Activated T-helper 1 cell treated with anti-CD3 and anti-CD28 coated beads, Interleukin-12 subunit alpha, Interleukin-12 subunit beta, Interleukin-2, Interleukin-4 antibody, amounts not matched to agents 30 ng/mL and 10 ng/mL and 1 ng/mL, durations not matched to agents 14 hours and 24 hours and 36 hours (primary cell): ENCODE results near the gene XAB2. TPM values are rescaled to one million over a fixed set of nuclear protein-coding genes. Genes with fewer than 3 reads are reported as not detected.
A peak's percentile ranks its signal among the peaks of the same experiment; 100 is the strongest.

Source experiments
- DNase-seq: peaks from one replicate; pipeline ENCODE4 v3.0.0; 2021; ENCODE audit warnings: low spot score
- H3K27ac Mint-ChIP-seq: one replicate; pipeline ENCODE4 v1.8.0; 2021; ENCODE audit warnings: mild to moderate bottlenecking, mixed read lengths
- H3K27me3 Mint-ChIP-seq: one replicate; pipeline ENCODE4 v1.8.0; 2022; ENCODE audit warnings: mild to moderate bottlenecking, moderate library complexity, mixed read lengths; ENCODE audit not compliant: insufficient read depth
- H3K36me3 Mint-ChIP-seq: one replicate; pipeline ENCODE4 v1.8.0; 2021; ENCODE audit warnings: low read depth, mixed read lengths
- H3K4me1 Mint-ChIP-seq: one replicate; pipeline ENCODE4 v1.8.0; 2021; ENCODE audit warnings: low read depth, mixed read lengths
- H3K4me3 Mint-ChIP-seq: one replicate; pipeline ENCODE4 v1.8.0; 2021; ENCODE audit warnings: mild to moderate bottlenecking, moderate library complexity, mixed read lengths
- H3K9me3 Mint-ChIP-seq: one replicate; pipeline ENCODE4 v1.8.0; 2021; ENCODE audit warnings: mixed read lengths
- intact Hi-C: fragments of 100-400 bp; cut with micrococcal nuclease; formaldehyde crosslinking; loops from one replicate; pipeline ENCODE4 v1.15.1; 2024
- total RNA-seq: library from RNA; stranded (reverse); gene quantifications from 2 replicates; pipeline ENCODE4 v1.2.3, GENCODE V29; 2022

The XAB2 gene
- 50.7 and 51.2 TPM in 2 replicates for total RNA-seq

GRCh38 chr19:7629347-7630054 is at the start of gene XAB2, which contains the start of gene PET100:
Gene XAB2, minus strand, starts transcription at chr19:7629545. Its CDS starts 18 bp downstream, at chr19:7629527.
Gene PET100, plus strand, starts transcription at chr19:7629793. Its CDS starts 41 bp downstream, at chr19:7629834.
- intact Hi-C loops = loop anchor here (1.0 to 2.0 kb wide), 4 partner anchors 8 to 94 kb away; partner anchors contain the start of genes PNPLA6 and STXBP2
- peak within 1 kb of the TSS; percentile 98 for H3K4me3 Mint-ChIP-seq

GRCh38 chr19:7677669-7678311 is 48.4 kb upstream of the XAB2 start:
- no peak for DNase-seq
- peaks cover 8% of the 10 kb centered on the region for H3K36me3 Mint-ChIP-seq
- peaks cover 56% of the 10 kb centered on the region for H3K4me1 Mint-ChIP-seq
- peak overlapping the region; percentile 27 for H3K27ac Mint-ChIP-seq
- H3K4me3 Mint-ChIP-seq = no peak overlapping the region
- H3K9me3 Mint-ChIP-seq = no peaks in the 10 kb centered on the region
- intact Hi-C loops = no loop called here
- peaks cover 29% of the 10 kb centered on the region for H3K27me3 Mint-ChIP-seq

More at GRCh38 chr19:7629347-7630054, at the start of gene XAB2, which contains the start of gene PET100:
- H3K4me1 Mint-ChIP-seq = peaks cover 31% of the 10 kb centered on the region
- H3K27ac Mint-ChIP-seq = peak within 1 kb of the TSS; percentile 98
- H3K36me3 Mint-ChIP-seq = peaks cover 15% of the 10 kb centered on the region
- H3K9me3 Mint-ChIP-seq = no peaks in the 10 kb centered on the region
- no peaks in the 10 kb centered on the region for H3K27me3 Mint-ChIP-seq
- DNase-seq = peak; percentile 93

DNA sequence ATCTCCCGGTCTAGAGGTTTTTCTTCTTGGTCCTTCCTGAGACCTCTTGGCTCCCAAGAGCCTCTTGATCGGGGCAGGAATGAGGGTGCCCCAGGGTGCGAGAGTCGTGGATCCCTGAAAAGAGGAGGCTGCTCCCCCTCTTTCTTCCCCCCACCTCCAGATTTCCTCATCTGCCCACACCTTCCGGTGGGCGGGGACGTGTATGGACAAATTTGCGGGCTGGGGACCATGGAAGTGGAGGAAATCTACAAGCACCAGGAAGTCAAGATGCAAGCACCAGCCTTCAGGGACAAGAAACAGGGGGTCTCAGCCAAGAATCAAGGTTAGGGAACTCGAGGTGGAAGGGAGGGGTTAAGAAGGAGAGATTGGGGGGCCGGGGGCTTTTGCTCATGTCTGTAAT is 47.5 kb upstream of the XAB2 start, which contains the start of gene MCEMP1:
MCEMP1 (plus strand) TSS at position 237 of the 400 bp plus-strand sequence; CDS start at position 268, 31 bp downstream.
- Mint-ChIP-seq H3K27me3 (peaks cover 32% of the 10 kb centered on the region), H3K27ac (peak within 1 kb of the TSS; percentile 27), H3K36me3 (peaks cover 3% of the 10 kb centered on the region), H3K4me3 (peak within 1 kb of the TSS; percentile 22), H3K4me1 (peaks cover 55% of the 10 kb centered on the region), H3K9me3 (no peaks in the 10 kb centered on the region)
- no peak for DNase-seq
- intact Hi-C loops = no loop called here

GRCh38 chr19:7676376-7676775 is 47.0 kb upstream of the XAB2 start:
- Mint-ChIP-seq H3K4me1 (peaks cover 51% of the 10 kb centered on the region), H3K4me3 (peak overlapping the region; percentile 22), H3K9me3 (no peaks in the 10 kb centered on the region), H3K36me3 (no peaks in the 10 kb centered on the region), H3K27me3 (peaks cover 37% of the 10 kb centered on the region), H3K27ac (no peak overlapping the region)
- no peak for DNase-seq
- intact Hi-C loops = no loop called here

DNA sequence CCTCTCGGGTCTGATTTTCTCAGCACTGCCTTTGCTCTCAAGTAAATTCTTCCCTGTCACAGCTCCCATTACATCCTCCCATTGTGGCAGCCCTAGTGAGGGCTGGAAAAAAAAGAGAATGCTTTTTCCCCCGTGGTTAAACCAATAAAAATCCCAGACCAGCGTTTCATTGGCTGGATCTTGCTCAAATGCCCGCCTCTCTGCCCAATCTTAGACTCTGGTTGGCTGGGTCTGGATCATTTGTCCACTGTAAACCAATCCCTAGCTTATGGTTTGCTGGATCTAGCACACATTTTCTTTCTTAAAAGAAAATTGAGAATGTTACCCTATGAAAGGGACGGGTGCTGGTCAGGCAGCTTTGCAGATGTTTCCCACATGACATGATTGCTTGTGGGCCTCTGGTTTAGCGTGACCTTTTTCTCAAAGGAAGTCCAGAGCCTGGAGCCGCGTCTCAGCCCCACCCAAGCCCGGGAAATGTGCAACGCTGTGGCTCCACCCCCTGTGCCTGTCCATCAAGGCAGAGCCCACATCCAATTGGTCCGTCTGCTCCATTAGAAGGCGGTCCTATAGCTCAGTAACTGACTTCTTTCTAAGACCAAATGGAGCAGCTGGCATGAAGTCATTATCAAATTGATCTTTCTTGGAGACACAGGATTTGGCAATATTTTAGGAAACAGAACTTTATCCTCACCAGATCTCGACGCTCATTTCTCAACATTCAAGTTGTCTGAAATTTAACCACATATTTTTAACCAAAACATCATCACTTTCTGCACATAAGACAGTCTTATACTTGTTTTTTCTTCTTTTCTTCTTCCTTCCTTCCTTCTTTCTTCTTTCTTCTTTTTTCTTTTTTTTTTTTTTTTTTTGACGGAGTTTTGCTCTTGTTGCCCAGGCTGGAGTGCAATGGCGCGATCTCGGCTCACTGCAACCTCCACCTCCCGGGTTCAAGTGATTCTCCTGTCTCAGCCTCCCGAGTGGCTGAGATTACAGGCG is 45.0 kb upstream of the XAB2 start:
- Mint-ChIP-seq H3K27ac (no peak overlapping the region), H3K9me3 (no peaks in the 10 kb centered on the region), H3K4me3 (no peak overlapping the region), H3K4me1 (peaks cover 41% of the 10 kb centered on the region), H3K27me3 (peaks cover 49% of the 10 kb centered on the region), H3K36me3 (no peaks in the 10 kb centered on the region)
- no peak for DNase-seq
- intact Hi-C loops = no loop called here

- intact Hi-C loops = no loop called here
- Mint-ChIP-seq H3K27me3 (peaks cover 55% of the 10 kb centered on the region), H3K4me1 (peaks cover 28% of the 10 kb centered on the region), H3K27ac (no peak overlapping the region), H3K36me3 (no peaks in the 10 kb centered on the region), H3K4me3 (no peak overlapping the region), H3K9me3 (no peaks in the 10 kb centered on the region)
- no peak for DNase-seq
Measured at GRCh38 chr19:7672522-7672921, 43.2 kb upstream of the XAB2 start.

DNA sequence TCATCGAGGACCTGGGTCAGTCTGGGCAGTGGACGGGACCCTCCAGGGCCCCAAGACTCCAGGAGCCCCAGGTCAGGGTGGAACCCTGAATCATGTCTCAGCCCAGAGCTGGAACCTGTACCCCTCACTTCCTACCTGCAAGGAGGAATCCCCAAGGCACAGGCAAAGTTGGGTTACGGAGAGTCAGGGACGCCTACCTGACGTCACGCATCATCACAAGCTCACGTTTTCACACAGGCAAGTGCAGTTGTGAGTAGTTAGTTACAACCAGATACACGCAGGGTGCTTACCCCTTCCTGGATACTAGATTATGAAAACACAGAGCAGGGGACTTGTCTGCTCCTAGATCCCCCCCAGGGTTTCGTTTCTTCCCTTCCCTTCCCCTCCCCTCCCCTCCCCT is 41.4 kb upstream of the XAB2 start:
- H3K4me1 Mint-ChIP-seq = peaks cover 16% of the 10 kb centered on the region
- no peak overlapping the region for H3K27ac Mint-ChIP-seq
- intact Hi-C loops = no loop called here
- no peak for DNase-seq
- H3K9me3 Mint-ChIP-seq = no peaks in the 10 kb centered on the region
- peak overlapping the region; percentile 30 for H3K4me3 Mint-ChIP-seq
- peaks cover 41% of the 10 kb centered on the region for H3K27me3 Mint-ChIP-seq
- no peaks in the 10 kb centered on the region for H3K36me3 Mint-ChIP-seq

DNA sequence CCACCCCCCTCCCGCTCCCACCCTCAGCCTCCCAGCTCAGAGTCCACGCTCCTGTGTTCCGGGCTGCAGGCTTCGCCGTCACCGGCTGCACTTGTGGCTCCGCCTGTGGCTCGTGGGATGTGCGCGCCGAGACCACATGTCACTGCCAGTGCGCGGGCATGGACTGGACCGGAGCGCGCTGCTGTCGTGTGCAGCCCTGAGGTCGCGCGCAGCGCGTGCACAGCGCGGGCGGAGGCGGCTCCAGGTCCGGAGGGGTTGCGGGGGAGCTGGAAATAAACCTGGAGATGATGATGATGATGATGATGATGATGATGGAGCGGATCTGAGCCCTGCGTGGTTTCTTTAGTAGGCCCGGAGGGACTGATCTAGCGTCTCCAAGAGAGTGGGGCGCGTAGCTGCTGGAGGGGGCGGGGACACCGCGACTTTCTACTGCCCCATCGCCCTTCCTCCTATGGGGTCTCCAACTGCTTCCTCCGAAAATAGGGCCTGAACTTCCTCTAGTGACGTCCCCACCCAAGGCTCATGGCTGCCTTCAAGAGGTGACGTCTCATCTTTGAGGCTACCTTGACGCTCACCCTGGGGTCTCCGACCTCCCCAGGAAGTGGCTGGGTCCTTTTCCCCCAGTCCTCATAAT is 40.9 kb upstream of the XAB2 start:
- H3K9me3 Mint-ChIP-seq = no peaks in the 10 kb centered on the region
- intact Hi-C loops = no loop called here
- H3K4me1 Mint-ChIP-seq = peaks cover 13% of the 10 kb centered on the region
- peaks cover 41% of the 10 kb centered on the region for H3K27me3 Mint-ChIP-seq
- H3K27ac Mint-ChIP-seq = no peak overlapping the region
- H3K36me3 Mint-ChIP-seq = no peaks in the 10 kb centered on the region
- peak; percentile 11 for DNase-seq
- peak overlapping the region; percentile 30 for H3K4me3 Mint-ChIP-seq

DNA sequence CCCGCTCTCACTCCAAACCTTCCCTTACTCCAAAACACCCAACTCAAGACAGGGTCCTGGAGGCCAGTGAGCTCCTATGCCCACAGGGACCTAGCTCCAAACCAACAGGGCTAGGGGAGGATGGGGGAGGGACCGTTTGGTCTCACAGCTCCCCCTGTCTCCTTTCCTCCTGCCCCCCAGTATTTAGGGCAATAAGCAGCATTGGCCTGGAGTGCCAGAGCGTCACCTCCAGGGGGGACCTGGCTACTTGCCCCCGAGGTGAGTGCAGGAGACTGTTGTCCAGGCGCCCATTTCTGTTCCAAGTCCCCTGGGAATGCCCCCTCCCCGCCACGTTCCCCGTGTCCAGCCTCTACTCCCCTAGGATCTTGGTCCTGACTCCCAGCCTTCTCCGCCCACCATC is 40.3 kb upstream of the XAB2 start:
- Mint-ChIP-seq H3K4me3 (no peak overlapping the region), H3K36me3 (no peaks in the 10 kb centered on the region), H3K4me1 (peaks cover 12% of the 10 kb centered on the region), H3K27ac (no peak overlapping the region), H3K27me3 (peaks cover 41% of the 10 kb centered on the region), H3K9me3 (no peaks in the 10 kb centered on the region)
- intact Hi-C loops = no loop called here
- DNase-seq = no peak

DNA sequence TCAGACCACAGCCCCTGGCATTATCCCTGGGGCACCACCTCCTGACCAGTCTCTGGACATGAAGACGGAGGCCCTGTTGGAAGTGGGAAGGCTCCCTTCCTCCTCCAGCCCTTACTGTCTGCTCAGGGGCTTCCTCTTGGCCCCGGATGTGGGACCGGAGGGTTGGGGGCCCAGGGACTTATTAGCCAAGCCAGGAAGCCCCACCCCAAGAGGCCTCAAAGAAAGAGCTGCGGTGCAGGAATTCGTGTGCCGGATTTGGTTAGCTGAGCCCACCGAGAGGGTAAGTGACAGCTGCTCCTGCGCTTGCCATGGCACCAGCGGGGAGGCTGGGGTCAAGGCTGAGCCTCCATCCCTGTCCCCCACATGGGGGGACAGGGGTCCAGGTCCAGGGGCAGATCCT is 39.5 kb upstream of the XAB2 start, which contains the start of gene RETN:
RETN (plus strand) TSS at position 208 of the 400 bp plus-strand sequence. CDS start 278 bp downstream, outside the sequence.
- Mint-ChIP-seq H3K4me1 (peaks cover 4% of the 10 kb centered on the region), H3K36me3 (no peaks in the 10 kb centered on the region), H3K27me3 (peaks cover 33% of the 10 kb centered on the region), H3K9me3 (no peaks in the 10 kb centered on the region), H3K4me3 (no peak within 1 kb of the TSS), H3K27ac (no peak within 1 kb of the TSS)
- DNase-seq = no peak
- intact Hi-C loops = no loop called here

GRCh38 chr19:7665076-7665475 is 35.7 kb upstream of the XAB2 start:
- Mint-ChIP-seq H3K4me1 (peaks cover 4% of the 10 kb centered on the region), H3K36me3 (no peaks in the 10 kb centered on the region), H3K9me3 (no peaks in the 10 kb centered on the region), H3K4me3 (no peak overlapping the region), H3K27ac (no peak overlapping the region), H3K27me3 (peaks cover 8% of the 10 kb centered on the region)
- intact Hi-C loops = no loop called here
- DNase-seq = no peak

DNA sequence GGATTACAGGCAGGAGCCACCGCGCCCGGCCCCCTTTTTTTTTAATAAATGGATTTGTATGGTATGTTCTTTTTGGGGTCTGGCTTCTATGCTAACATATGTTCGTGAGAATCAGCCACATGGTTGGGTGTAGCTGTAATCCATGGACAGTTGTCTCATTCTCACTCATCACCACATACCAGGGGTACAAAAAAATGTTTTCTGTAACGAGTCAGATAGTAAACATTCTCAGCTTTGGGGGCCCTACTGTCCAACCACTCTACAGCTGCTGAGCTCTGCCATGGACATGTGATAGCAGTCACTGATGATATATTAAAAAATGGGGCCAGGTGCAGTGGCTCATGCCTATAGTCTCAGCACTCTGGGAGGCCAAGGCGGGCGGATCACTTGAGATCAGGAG is 34.4 kb upstream of the XAB2 start:
- Mint-ChIP-seq H3K36me3 (no peaks in the 10 kb centered on the region), H3K4me3 (no peak overlapping the region), H3K4me1 (no peaks in the 10 kb centered on the region), H3K27ac (no peak overlapping the region), H3K27me3 (peaks cover 4% of the 10 kb centered on the region), H3K9me3 (no peaks in the 10 kb centered on the region)
- intact Hi-C loops = no loop called here
- DNase-seq = no peak
